HG02970 (cell line): ENCODE measurements around the gene RAD21L1.
"Not testable (repeated sequence)": the region's sequence is repeated elsewhere in the genome, so short reads cannot be mapped to it uniquely, and the experiment has no call there.

Experiments used
- ATAC-seq: cut with Tn5 transposase; IDR thresholded peaks from one replicate; pipeline ENCODE4 v1.9.1; 2021; ENCODE audit warnings: mild to moderate bottlenecking, moderate library complexity, moderate number of reproducible peaks; ENCODE audit not compliant: unreplicated experiment, low FRiP score

Gene RAD21L1

GRCh38 chr20:1199212-1199873, 26.5 kb upstream of the RAD21L1 start:
- ATAC-seq, result no peak

GRCh38 chr20:1199964-1200363, 25.9 kb upstream of the RAD21L1 start:
- ATAC-seq, result no peak

- no peak for ATAC-seq
Measured at GRCh38 chr20:1202762-1203504, 22.9 kb upstream of the RAD21L1 start, which contains the start of gene C20orf202. TSS of gene C20orf202 (plus strand) at chr20:1203454. CDS start at chr20:1203586, 132 bp downstream.

DNA sequence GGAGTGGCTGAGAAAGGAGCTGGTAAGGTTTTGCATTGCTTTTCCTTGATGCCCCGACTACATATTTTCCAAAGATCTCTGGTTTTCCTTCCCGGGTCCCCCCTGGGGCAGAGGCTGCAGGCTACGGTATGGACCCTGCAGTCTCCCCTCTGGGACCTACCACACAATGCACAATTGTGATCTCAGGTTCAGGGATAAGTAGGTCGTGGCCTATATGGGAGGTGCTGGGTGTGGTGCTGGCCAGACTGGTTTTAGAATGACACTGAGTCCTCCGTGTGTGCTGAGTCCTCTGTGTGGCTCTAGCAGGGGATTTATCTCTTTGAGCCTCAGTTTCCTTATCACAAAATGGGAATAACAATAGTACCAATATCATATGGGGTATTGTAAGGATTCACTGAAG, 22.2 kb upstream of the RAD21L1 start:
- ATAC-seq, result no peak

DNA sequence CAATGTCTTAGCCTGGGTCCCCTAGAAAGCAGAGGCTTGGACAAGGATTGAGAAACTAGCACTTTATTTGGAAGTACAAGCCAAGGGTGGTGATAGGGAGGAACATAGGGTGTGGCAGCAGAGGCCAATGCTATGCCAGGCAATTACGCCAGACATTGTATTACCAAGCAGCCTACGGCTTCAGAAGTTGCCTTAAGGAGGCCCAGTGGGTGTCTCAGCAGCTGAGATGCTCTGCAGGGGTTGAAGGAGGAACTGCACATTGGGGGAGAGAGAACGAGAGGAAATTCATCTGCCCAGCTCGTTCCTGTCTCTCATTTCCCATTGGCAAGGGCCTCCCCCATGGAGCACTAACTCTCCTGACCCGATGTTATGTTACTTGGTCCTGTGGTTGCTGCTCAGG, 21.7 kb upstream of the RAD21L1 start:
- ATAC-seq, result no peak

DNA sequence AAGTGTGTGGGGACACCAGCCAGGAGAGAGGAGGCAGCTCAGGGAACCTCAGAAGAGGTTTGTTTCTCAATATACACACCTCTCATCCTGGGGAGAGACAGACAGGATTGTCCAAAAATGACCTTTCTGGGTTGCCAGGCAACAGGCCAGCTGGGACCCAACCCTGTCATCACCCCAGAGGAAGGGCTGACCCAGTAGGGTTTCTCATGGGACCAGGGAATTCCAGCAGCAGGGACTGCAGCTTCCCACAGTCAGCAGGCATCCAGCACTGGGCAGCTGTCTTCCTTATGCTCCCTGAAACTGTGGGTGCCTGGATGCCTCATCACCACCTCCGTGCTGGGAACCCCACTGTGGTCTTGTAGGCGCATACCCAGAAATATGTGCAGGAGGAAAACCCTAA, 21.3 kb upstream of the RAD21L1 start:
- ATAC-seq, result no peak

GRCh38 chr20:1205802-1206201, 20.0 kb upstream of the RAD21L1 start:
- no peak for ATAC-seq

GRCh38 chr20:1206366-1207148, 19.3 kb upstream of the RAD21L1 start:
- no peak for ATAC-seq

GRCh38 chr20:1207293-1207878, 18.5 kb upstream of the RAD21L1 start:
- ATAC-seq, result no peak

- ATAC-seq, result no peak
Measured at GRCh38 chr20:1209447-1210387, 16.1 kb upstream of the RAD21L1 start.

DNA sequence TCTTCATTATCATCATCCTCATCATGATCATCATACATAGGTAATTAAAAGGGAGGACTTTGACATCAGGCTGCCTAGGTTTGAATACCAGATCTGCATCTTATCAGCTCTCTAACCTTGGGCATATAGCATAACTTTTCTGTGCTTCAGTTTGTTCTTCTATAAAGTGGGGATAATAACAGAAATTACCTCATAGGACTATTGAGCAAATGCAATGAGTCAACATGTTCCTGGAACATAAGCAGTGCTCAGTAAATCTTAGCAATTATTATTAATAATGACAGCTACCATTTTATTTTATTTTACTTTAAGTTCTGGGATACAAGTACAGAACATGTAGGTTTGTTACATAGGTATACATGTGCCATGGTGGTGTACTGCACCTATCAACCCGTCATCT, 15.3 kb upstream of the RAD21L1 start:
- ATAC-seq, result no peak

DNA sequence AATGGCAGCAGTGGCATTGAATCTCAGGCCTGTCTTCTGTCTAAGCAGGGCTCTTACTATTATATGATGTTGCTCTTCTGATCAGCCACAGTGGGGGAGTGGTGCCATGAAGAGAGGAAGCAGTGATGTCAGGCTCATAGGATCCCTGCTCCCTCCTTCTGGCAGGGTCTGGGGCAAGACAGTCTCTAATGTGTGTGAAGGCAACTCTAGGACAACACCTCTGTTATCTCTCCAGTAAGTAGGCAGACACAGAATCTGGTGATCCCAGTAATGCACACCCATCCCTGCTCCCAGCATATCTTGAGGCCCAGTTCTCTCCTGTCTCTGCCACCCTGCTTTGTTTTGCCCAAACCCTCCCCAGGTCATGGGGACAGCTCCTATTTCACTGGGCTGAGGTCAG, 13.8 kb upstream of the RAD21L1 start:
- no peak for ATAC-seq

DNA sequence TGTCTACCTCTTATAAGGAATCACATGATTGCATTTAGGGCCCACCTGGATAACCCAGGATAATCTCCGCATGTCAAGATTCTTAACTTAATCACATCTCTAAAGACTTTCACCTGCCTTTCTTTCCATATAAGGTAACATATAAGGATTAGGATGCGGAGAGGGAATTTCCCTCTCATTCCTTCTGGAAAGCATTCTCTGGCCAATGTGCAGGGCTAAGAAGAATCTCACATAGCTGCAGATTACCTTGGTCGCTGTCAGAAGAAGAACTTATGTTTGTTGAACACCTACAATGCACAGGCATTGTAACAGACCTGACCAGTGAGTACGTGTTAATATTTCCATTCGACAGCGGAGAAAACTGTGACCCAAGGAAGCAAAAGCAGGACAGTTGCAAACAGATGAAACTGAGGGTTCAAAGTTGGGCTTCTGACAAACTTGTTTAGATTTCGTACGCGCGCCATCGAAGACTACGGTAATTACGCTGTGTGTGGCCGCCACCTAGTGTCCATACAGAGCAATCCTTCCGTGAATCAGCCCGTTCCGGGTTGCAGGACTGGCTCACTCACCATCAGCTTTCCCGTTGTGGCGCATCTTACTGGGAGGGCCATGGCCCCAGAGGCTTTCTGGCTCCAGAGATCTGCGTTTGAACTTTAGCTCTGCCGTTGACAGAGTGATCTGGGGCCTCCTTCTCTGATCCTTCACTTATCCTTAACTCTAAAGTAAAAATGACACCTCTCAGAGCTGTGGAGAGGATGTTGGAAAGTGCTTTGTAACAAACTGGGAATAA, 13.0 kb upstream of the RAD21L1 start:
- no peak for ATAC-seq

DNA sequence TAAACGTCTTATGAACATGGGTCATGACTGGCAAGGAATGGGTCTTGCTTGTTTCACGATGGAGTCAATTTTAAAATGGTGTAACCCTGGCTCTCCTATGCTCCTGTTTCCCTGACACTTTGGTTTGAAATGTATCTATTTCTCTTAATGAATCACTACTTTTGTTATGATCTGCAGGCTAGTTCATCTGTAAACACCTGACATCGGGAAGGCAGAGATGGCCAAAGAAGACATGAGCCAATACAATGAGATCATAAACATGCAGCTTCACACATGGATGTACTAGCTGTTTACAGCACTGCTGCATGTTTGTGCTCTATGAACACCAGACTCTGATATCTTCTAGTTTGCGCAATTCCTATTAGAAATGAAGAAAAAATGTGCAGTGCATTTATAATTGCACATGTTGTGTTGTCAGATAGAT, 11.0 kb upstream of the RAD21L1 start:
- no peak for ATAC-seq

DNA sequence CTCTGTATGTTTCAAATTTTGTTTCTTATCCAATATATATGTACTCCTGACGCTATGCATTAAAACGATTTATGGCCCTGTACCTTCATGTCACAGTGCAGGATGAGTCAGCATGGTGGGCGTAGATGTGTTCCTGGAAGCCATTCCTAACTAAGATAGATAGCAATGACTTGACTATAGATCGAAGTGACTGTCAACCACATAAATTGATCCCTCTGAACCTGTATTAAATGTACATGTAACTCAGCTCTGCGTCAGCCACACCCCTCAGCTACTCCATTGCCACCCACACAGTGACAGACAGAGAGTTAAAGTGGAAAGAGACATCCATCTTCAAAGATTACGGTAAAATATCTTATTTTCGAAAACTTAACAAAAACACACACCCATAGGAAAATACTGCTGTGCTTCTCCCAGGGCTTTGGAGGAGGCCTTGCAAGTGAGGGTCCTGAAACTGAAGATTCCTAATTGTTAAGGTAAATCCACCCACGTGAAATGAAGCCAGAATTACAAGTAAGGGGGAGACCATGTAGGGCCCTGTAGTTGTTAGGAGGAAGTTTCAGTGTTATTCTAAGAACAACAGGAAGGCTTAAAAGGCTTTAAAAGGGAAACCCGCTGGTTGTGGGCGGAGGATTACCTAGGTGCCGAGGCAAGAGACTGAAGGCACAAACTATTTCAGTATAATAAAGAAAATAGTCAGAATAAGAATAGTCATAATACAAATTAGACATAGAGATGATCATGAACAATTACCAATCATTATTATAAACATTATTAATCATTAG, 10.3 kb upstream of the RAD21L1 start:
- ATAC-seq, result no peak

DNA sequence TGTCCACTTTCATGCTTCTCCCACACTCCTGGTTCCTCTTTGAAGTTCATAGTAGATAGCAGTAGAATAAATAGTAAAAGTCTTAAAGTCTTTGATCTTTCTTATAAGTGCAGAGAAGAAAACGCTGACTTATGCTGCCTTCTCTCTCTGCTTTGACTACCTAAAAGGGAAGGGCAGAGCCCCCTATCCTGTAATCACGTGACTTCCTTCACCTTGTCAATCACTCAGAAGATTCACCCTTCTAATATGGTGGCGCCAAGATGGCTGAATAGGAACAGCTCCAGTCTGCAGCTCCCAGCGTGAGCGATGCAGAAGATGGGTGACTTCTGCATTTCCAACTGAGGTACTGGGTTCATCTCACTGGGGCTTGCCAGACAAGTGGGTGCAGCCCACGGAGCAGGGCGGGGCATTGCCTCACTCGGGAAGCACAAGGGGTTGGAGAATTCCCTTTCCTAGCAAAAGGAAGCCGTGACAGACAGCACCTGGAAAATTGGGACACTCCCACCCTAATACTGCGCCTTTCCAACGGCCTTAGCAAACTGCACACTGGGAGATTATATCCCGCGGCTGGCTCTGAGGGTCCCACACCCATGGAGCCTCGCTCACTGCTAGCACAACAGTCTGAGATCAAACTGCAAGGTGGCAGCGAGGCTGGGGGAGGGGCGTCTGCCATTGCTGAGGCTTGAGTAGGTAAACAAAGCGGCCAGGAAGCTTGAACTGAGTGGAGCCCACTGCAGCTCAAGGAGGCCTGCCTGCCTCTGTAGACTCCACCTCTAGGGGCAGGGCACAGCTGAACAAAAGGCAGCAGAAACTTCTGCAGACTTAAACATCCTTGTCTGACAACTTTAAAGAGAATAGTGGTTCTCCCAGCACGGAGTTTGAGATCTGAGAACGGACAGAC, 9.1 kb upstream of the RAD21L1 start:
- ATAC-seq, result not testable (repeated sequence)

DNA sequence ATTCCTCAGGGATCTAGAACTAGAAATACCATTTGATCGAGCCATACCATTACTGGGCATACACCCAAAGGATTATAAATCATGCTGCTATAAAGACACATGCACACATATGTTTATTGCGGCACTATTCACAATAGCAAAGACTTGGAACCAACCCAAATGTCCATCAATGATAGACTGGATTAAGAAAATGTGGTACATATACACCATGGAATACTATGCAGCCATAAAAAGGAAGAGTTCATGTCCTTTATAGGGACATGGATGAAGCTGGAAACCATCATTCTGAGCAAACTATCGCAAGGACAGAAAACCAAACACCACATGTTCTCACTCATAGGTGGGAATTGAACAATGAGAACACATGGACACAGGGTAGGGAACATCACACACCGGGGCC, 3.1 kb upstream of the RAD21L1 start:
- ATAC-seq, result not testable (repeated sequence)
